HEK293 (cell line): ENCODE measurements around the gene TRIM65.

ENCODE experiments used
- FEZF1 ChIP-seq: fragments of 450-650 bp; formaldehyde crosslinking; IDR thresholded peaks from 2 replicates; pipeline ENCODE4 v1.5.1; 2016; ENCODE audit warnings: missing biosample characterization, missing genetic modification characterization
- KLF10 ChIP-seq: fragments of 450-650 bp; IDR thresholded peaks from 2 replicates; pipeline ENCODE4 v1.5.1; 2018; ENCODE audit warnings: missing biosample characterization, mild to moderate bottlenecking, missing genetic modification characterization
- KLF16 ChIP-seq: fragments of 450-650 bp; formaldehyde crosslinking; IDR thresholded peaks from 2 replicates; pipeline ENCODE4 v1.5.1; 2017; ENCODE audit warnings: missing biosample characterization, missing genetic modification characterization
- KLF7 ChIP-seq: fragments of 450-650 bp; formaldehyde crosslinking; IDR thresholded peaks from 2 replicates; pipeline ENCODE4 v1.5.1; 2016; ENCODE audit warnings: missing biosample characterization, missing genetic modification characterization, borderline replicate concordance
- PRDM1 ChIP-seq: fragments of 450-650 bp; formaldehyde crosslinking; IDR thresholded peaks from 2 replicates; pipeline ENCODE4; 2016; ENCODE audit warnings: missing biosample characterization, missing genetic modification characterization
- TRIM28 ChIP-seq: IDR thresholded peaks from 2 replicates; pipeline ENCODE4 v1.6.1; 2011; ENCODE audit warnings: low read length, control low read depth, borderline replicate concordance
- ZNF114 ChIP-seq: fragments of 450-650 bp; formaldehyde crosslinking; IDR thresholded peaks from 2 replicates; pipeline ENCODE4 v1.5.0; 2017; ENCODE audit warnings: missing biosample characterization, missing genetic modification characterization
- ZNF121 ChIP-seq: fragments of 450-650 bp; formaldehyde crosslinking; IDR thresholded peaks from 2 replicates; pipeline ENCODE4 v1.5.1; 2016; ENCODE audit warnings: missing biosample characterization, missing genetic modification characterization
- ZNF140 ChIP-seq: fragments of 450-650 bp; formaldehyde crosslinking; IDR thresholded peaks from 2 replicates; pipeline ENCODE4 v1.5.1; 2016; ENCODE audit warnings: missing biosample characterization, missing genetic modification characterization
- ZNF19 ChIP-seq: fragments of 450-650 bp; formaldehyde crosslinking; IDR thresholded peaks from 2 replicates; pipeline ENCODE4; 2016; ENCODE audit warnings: missing biosample characterization, missing genetic modification characterization, low read depth
- ZNF2 ChIP-seq: fragments of 450-650 bp; formaldehyde crosslinking; IDR thresholded peaks from 2 replicates; pipeline ENCODE4 v1.5.1; 2016; ENCODE audit warnings: missing biosample characterization, missing genetic modification characterization
- ZNF221 ChIP-seq: fragments of 450-650 bp; formaldehyde crosslinking; IDR thresholded peaks from 2 replicates; pipeline ENCODE4 v1.5.1; 2017; ENCODE audit warnings: missing biosample characterization, missing genetic modification characterization, borderline replicate concordance
- ZNF335 ChIP-seq: fragments of 450-650 bp; formaldehyde crosslinking; conservative IDR thresholded peaks from 2 replicates; pipeline ENCODE4 v1.5.1; 2016; ENCODE audit warnings: missing biosample characterization, missing genetic modification characterization
- ZNF394 ChIP-seq: fragments of 450-650 bp; formaldehyde crosslinking; IDR thresholded peaks from 2 replicates; pipeline ENCODE4 v1.5.1; 2016; ENCODE audit warnings: missing biosample characterization, missing genetic modification characterization, mild to moderate bottlenecking, moderate library complexity, borderline replicate concordance
- ZNF558 ChIP-seq: fragments of 450-650 bp; formaldehyde crosslinking; IDR thresholded peaks from 2 replicates; pipeline ENCODE4 v1.5.1; 2016; ENCODE audit warnings: missing biosample characterization, missing genetic modification characterization
- ZNF610 ChIP-seq: fragments of 450-650 bp; formaldehyde crosslinking; IDR thresholded peaks from 2 replicates; pipeline ENCODE4 v1.5.1; 2016; ENCODE audit warnings: missing biosample characterization, missing genetic modification characterization, borderline replicate concordance
- ZNF658 ChIP-seq: fragments of 450-650 bp; formaldehyde crosslinking; IDR thresholded peaks from 2 replicates; pipeline ENCODE4; 2016; ENCODE audit warnings: missing biosample characterization, missing genetic modification characterization
- ZNF664 ChIP-seq: fragments of 450-650 bp; formaldehyde crosslinking; IDR thresholded peaks from 2 replicates; pipeline ENCODE4 v1.5.1; 2016; ENCODE audit warnings: missing biosample characterization, missing genetic modification characterization
- ZNF747 ChIP-seq: fragments of 450-650 bp; formaldehyde crosslinking; IDR thresholded peaks from 2 replicates; pipeline ENCODE4 v1.5.1; 2016; ENCODE audit warnings: missing biosample characterization, missing genetic modification characterization
- TF ChIP-seq, protein P1 (sequence below): fragments of 450-650 bp; formaldehyde crosslinking; IDR thresholded peaks from 2 replicates; pipeline ENCODE4 v1.5.1; 2016; ENCODE audit warnings: missing biosample characterization, missing genetic modification characterization
- TF ChIP-seq, protein P2 (sequence below): fragments of 450-650 bp; formaldehyde crosslinking; IDR thresholded peaks from 2 replicates; pipeline ENCODE4 v1.5.1; 2016; ENCODE audit warnings: missing biosample characterization, missing genetic modification characterization
- TF ChIP-seq, protein P3 (sequence below): fragments of 450-650 bp; formaldehyde crosslinking; IDR thresholded peaks from 2 replicates; pipeline ENCODE4 v1.5.1; 2016; ENCODE audit warnings: missing biosample characterization, missing genetic modification characterization
- TF ChIP-seq, protein P4 (sequence below): fragments of 450-650 bp; formaldehyde crosslinking; IDR thresholded peaks from 2 replicates; pipeline ENCODE4 v1.5.1; 2016; ENCODE audit warnings: missing biosample characterization, missing genetic modification characterization
- TF ChIP-seq, protein P5 (sequence below): fragments of 450-650 bp; formaldehyde crosslinking; IDR thresholded peaks from 2 replicates; pipeline ENCODE4 v1.5.1; 2017; ENCODE audit warnings: missing biosample characterization, missing genetic modification characterization
- TF ChIP-seq, protein P6 (sequence below): fragments of 450-650 bp; formaldehyde crosslinking; IDR thresholded peaks from 2 replicates; pipeline ENCODE4 v1.5.1; 2016; ENCODE audit warnings: missing biosample characterization, missing genetic modification characterization

TRIM65 gene

DNA sequence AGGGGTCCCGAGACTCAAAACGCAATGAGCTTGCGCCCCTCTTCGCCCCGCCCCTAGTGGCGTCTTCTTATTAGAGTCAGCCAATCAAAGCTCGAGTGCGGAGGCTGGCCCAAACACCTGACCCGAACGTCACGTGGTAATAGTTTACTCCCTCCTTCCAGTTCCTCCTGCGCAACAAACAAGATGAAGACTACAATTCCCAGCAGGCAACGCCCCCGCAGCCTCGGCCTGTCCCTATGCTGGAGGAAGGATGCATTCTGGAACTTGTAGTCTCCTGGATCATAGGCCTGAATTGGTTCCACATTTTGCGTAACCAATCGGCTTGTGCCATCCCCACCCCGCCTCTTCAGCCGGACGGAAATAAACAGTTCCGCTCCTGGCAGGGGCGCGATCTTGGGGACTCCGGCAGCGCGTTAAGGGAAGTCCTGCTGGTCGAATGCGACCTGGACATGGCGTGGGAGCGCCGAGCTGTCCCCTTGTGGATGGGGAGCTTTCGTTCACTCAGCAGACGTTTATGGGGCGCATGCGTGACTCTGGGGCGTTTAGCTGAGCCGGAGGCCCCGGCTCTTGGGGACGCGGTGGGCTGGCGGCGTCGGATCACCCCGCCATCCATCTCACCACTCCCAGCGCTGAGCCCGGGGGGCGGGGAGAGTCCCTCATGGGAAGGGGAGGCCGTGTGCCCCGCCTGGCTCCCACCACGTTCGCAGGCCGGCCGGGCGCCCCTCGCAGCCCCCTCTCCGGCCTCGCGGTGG lies 41.3 kb downstream of the TRIM65 start, which contains the start of gene WBP2 (continued):
- TF ChIP-seq ZNF221: no peak
- TF ChIP-seq ZNF335 (tag by site-specific recombination): peak; percentile 75
- peak; percentile 82; the same call in 1 of the 2 replicates for TF ChIP-seq ZNF610
- TF ChIP-seq, protein P1, sequence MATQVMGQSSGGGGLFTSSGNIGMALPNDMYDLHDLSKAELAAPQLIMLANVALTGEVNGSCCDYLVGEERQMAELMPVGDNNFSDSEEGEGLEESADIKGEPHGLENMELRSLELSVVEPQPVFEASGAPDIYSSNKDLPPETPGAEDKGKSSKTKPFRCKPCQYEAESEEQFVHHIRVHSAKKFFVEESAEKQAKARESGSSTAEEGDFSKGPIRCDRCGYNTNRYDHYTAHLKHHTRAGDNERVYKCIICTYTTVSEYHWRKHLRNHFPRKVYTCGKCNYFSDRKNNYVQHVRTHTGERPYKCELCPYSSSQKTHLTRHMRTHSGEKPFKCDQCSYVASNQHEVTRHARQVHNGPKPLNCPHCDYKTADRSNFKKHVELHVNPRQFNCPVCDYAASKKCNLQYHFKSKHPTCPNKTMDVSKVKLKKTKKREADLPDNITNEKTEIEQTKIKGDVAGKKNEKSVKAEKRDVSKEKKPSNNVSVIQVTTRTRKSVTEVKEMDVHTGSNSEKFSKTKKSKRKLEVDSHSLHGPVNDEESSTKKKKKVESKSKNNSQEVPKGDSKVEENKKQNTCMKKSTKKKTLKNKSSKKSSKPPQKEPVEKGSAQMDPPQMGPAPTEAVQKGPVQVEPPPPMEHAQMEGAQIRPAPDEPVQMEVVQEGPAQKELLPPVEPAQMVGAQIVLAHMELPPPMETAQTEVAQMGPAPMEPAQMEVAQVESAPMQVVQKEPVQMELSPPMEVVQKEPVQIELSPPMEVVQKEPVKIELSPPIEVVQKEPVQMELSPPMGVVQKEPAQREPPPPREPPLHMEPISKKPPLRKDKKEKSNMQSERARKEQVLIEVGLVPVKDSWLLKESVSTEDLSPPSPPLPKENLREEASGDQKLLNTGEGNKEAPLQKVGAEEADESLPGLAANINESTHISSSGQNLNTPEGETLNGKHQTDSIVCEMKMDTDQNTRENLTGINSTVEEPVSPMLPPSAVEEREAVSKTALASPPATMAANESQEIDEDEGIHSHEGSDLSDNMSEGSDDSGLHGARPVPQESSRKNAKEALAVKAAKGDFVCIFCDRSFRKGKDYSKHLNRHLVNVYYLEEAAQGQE (tag by site-specific recombination): 0 out of 2 replicates have a peak, but pooled peaks have one; percentile 16
- peak; percentile 60; the same call in 1 of the 2 replicates for TF ChIP-seq ZNF2 (tag by site-specific recombination)
- peak; percentile 61 for TF ChIP-seq KLF16 (tag by site-specific recombination)
- TF ChIP-seq, protein P2, sequence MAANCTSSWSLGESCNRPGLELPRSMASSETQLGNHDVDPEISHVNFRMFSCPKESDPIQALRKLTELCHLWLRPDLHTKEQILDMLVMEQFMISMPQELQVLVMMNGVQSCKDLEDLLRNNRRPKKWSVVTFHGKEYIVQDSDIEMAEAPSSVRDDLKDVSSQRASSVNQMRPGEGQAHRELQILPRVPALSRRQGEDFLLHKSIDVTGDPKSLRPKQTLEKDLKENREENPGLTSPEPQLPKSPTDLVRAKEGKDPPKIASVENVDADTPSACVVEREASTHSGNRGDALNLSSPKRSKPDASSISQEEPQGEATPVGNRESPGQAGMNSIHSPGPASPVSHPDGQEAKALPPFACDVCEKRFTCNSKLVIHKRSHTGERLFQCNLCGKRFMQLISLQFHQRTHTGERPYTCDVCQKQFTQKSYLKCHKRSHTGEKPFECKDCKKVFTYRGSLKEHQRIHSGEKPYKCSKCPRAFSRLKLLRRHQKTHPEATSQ (tag by site-specific recombination): 0 out of 2 replicates have a peak, but pooled peaks have one; percentile 31
- TF ChIP-seq ZNF394: peak; percentile 42; the same call in 1 of the 2 replicates
- TF ChIP-seq PRDM1 (tag by site-specific recombination): no peak
- TF ChIP-seq TRIM28: peak; percentile 64; the same call in 1 of the 2 replicates
- TF ChIP-seq, protein P3, sequence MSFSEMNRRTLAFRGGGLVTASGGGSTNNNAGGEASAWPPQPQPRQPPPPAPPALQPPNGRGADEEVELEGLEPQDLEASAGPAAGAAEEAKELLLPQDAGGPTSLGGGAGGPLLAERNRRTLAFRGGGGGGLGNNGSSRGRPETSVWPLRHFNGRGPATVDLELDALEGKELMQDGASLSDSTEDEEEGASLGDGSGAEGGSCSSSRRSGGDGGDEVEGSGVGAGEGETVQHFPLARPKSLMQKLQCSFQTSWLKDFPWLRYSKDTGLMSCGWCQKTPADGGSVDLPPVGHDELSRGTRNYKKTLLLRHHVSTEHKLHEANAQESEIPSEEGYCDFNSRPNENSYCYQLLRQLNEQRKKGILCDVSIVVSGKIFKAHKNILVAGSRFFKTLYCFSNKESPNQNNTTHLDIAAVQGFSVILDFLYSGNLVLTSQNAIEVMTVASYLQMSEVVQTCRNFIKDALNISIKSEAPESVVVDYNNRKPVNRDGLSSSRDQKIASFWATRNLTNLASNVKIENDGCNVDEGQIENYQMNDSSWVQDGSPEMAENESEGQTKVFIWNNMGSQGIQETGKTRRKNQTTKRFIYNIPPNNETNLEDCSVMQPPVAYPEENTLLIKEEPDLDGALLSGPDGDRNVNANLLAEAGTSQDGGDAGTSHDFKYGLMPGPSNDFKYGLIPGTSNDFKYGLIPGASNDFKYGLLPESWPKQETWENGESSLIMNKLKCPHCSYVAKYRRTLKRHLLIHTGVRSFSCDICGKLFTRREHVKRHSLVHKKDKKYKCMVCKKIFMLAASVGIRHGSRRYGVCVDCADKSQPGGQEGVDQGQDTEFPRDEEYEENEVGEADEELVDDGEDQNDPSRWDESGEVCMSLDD (tag by site-specific recombination): peak; percentile 96
- TF ChIP-seq, protein P4, sequence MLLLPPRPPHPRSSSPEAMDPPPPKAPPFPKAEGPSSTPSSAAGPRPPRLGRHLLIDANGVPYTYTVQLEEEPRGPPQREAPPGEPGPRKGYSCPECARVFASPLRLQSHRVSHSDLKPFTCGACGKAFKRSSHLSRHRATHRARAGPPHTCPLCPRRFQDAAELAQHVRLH (tag by site-specific recombination): no peak
- TF ChIP-seq ZNF558: no peak
- TF ChIP-seq ZNF19: no peak
- peak; percentile 100 for TF ChIP-seq ZNF140
- TF ChIP-seq ZNF121 (tag by site-specific recombination): no peak
- TF ChIP-seq FEZF1 (tag by site-specific recombination): no peak
- TF ChIP-seq, protein P5, sequence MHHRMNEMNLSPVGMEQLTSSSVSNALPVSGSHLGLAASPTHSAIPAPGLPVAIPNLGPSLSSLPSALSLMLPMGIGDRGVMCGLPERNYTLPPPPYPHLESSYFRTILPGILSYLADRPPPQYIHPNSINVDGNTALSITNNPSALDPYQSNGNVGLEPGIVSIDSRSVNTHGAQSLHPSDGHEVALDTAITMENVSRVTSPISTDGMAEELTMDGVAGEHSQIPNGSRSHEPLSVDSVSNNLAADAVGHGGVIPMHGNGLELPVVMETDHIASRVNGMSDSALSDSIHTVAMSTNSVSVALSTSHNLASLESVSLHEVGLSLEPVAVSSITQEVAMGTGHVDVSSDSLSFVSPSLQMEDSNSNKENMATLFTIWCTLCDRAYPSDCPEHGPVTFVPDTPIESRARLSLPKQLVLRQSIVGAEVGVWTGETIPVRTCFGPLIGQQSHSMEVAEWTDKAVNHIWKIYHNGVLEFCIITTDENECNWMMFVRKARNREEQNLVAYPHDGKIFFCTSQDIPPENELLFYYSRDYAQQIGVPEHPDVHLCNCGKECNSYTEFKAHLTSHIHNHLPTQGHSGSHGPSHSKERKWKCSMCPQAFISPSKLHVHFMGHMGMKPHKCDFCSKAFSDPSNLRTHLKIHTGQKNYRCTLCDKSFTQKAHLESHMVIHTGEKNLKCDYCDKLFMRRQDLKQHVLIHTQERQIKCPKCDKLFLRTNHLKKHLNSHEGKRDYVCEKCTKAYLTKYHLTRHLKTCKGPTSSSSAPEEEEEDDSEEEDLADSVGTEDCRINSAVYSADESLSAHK (tag by site-specific recombination): no peak
- no peak for TF ChIP-seq ZNF747 (tag by site-specific recombination)
- 0 out of 2 replicates have a peak, but pooled peaks have one; percentile 20 for TF ChIP-seq KLF7 (tag by site-specific recombination)
- no peak for TF ChIP-seq ZNF658
- no peak for TF ChIP-seq ZNF114 (tag by site-specific recombination)
- TF ChIP-seq KLF10 (tag by site-specific recombination): peak; percentile 97
- no peak for TF ChIP-seq ZNF664 (tag by site-specific recombination)
- TF ChIP-seq, protein P6, sequence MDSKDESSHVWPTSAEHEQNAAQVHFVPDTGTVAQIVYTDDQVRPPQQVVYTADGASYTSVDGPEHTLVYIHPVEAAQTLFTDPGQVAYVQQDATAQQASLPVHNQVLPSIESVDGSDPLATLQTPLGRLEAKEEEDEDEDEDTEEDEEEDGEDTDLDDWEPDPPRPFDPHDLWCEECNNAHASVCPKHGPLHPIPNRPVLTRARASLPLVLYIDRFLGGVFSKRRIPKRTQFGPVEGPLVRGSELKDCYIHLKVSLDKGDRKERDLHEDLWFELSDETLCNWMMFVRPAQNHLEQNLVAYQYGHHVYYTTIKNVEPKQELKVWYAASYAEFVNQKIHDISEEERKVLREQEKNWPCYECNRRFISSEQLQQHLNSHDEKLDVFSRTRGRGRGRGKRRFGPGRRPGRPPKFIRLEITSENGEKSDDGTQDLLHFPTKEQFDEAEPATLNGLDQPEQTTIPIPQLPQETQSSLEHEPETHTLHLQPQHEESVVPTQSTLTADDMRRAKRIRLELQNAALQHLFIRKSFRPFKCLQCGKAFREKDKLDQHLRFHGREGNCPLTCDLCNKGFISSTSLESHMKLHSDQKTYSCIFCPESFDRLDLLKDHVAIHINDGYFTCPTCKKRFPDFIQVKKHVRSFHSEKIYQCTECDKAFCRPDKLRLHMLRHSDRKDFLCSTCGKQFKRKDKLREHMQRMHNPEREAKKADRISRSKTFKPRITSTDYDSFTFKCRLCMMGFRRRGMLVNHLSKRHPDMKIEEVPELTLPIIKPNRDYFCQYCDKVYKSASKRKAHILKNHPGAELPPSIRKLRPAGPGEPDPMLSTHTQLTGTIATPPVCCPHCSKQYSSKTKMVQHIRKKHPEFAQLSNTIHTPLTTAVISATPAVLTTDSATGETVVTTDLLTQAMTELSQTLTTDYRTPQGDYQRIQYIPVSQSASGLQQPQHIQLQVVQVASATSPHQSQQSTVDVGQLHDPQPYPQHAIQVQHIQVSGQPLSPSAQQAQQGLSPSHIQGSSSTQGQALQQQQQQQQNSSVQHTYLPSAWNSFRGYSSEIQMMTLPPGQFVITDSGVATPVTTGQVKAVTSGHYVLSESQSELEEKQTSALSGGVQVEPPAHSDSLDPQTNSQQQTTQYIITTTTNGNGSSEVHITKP (tag by site-specific recombination): peak; percentile 88
